ENCODE measurements around the gene MORN1. TPM values are rescaled to one million over a fixed set of nuclear protein-coding genes. Genes with fewer than 3 reads are reported as not detected.

The MORN1 gene
- total and polyA plus RNA-seq, 12 donors, result 1.2 to 7.6 (median 5.2) TPM

DNA sequence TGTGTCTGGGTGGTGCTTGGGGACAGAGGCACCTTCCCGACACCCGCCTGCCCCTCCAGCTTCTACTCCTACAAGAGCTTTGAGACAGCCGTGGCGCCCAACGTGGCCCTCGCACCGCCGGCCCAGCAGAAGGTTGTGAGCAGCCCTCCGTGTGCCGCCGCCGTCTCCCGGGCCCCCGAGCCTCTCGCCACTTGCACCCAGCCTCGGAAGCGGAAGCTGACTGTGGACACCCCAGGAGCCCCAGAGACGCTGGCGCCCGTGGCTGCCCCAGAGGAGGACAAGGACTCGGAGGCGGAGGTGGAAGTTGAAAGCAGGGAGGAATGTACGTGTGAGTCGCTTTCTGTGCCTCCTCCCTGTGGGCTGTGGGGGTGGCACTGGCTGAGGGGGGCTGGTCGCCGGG is 87.6 kb downstream of the MORN1 start:
- Histone ChIP-seq H3K4me3 (no peak overlapping the region), H3K27ac (no peak overlapping the region), H3K4me1 (peaks cover 24 to 57% (median 46%) of the 10 kb centered on the region in 9 donors), H3K36me3 (peaks cover 4 to 63% (median 49%) of the 10 kb centered on the region in 9 donors), H3K27me3 (no peaks in the 10 kb centered on the region), H3K9me3 (no peaks in the 10 kb centered on the region)
- no peak for DNase-seq
- intact Hi-C loops (cut with DNase I), result loop anchor here in 2 of 10 donors (5.0 to 10.0 kb wide), 2 partner anchors 69 to 71 kb away; no protein-coding TSS in a partner anchor
- TF ChIP-seq, protein P1, sequence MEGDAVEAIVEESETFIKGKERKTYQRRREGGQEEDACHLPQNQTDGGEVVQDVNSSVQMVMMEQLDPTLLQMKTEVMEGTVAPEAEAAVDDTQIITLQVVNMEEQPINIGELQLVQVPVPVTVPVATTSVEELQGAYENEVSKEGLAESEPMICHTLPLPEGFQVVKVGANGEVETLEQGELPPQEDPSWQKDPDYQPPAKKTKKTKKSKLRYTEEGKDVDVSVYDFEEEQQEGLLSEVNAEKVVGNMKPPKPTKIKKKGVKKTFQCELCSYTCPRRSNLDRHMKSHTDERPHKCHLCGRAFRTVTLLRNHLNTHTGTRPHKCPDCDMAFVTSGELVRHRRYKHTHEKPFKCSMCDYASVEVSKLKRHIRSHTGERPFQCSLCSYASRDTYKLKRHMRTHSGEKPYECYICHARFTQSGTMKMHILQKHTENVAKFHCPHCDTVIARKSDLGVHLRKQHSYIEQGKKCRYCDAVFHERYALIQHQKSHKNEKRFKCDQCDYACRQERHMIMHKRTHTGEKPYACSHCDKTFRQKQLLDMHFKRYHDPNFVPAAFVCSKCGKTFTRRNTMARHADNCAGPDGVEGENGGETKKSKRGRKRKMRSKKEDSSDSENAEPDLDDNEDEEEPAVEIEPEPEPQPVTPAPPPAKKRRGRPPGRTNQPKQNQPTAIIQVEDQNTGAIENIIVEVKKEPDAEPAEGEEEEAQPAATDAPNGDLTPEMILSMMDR (IDR thresholded peaks at IDR 0.05), result no peak
- ATAC-seq, result no peak
- WGBS, 2 donors, result 93% methylated on average over 26 of the region's 26 CpGs

DNA sequence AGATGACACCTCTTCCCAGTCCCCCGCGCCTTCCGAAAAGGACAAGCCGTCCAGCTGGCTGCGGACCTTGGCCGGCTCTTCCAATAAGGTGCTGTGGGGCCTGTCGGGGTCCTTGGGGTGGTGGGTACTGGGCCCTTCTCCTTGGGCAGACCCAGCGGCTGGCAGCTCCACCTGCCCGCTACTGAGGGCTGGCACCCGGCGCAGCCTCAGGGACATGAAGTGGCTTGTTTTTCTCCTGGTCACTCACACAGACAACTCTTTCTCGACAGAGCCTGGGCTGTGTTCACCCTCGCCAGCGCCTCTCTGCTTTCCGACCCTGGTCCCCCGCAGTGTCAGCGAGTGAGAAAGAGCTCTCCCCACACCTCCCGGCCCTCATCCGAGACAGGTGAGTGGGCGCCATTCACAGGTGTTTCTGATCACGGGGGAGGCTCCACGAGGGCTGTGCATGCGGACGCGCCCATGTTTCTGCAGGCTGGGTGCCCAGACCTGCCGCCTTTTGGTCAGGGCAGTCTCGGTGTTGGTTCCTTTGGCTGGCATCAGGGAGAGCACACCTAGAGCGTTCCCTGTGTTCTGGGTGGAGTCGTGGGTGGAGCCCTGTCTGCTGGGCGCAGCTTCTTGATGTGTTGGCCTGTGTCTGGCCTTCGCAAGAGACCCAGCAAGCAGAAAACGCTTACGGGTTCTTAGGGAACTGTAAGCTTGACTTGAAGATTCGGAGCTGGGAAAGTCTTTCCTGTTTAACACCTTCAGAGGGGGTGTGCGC is 88.2 kb downstream of the MORN1 start:
- peaks cover 24 to 63% (median 52%) of the 10 kb centered on the region in 9 donors for H3K4me1 ChIP-seq
- DNase-seq (no peak), ATAC-seq (no peak)
- H3K4me3 ChIP-seq, result no peak overlapping the region
- TF ChIP-seq, protein P1 (IDR thresholded peaks at IDR 0.05), result no peak
- H3K36me3 ChIP-seq, result peaks cover 4 to 57% (median 45%) of the 10 kb centered on the region in 9 donors
- WGBS, 2 donors, result 93 to 94% methylated on average over 35 of the region's 35 CpGs
- no peaks in the 10 kb centered on the region for H3K9me3 ChIP-seq
- H3K27me3 ChIP-seq, result no peaks in the 10 kb centered on the region
- intact Hi-C loops (cut with DNase I), result loop anchor here in 2 of 10 donors (5.0 to 10.0 kb wide), 2 partner anchors 68 to 71 kb away; no protein-coding TSS in a partner anchor
- H3K27ac ChIP-seq, result no peak overlapping the region

DNA sequence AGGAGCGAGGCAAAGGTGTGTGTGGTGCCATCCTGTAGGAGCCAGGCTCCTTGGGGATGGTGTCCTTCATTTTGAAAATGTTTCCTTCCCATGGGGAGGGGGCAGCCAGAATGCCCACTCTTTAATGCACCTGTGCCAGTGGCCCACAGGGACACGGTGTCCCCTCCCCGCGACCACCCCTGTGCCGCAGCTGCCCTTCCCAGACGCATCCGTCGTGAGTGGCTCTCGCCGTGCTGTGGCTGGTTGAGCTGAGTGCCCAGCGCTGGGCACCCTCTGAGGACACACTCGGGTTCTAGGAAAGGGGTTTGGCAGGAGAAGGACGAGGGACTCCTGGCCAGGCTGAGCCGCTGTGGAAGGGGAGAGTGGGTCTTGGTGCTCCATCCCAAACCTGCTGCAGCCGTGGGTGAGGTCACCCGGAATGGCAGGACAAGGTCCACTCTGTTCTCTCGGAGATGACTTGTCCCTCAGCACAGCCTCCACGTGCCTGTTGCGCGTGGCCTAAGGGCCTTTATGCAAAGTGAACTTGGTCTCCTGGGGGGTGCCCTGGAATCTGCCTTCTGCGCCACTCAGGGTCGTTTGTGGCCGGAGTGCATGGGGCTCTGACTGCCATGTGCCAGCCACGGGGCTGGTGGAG is 88.9 kb downstream of the MORN1 start:
- WGBS, 2 donors, result 88 to 89% methylated on average over 24 of the region's 24 CpGs
- peaks cover 24 to 71% (median 54%) of the 10 kb centered on the region in 9 donors for H3K4me1 ChIP-seq
- TF ChIP-seq, protein P1 (IDR thresholded peaks at IDR 0.05), result no peak
- intact Hi-C loops (cut with DNase I), result loop anchor here in 2 of 10 donors (5.0 to 10.0 kb wide), 2 partner anchors 68 to 70 kb away; no protein-coding TSS in a partner anchor
- no peak overlapping the region for H3K4me3 ChIP-seq
- H3K27me3 ChIP-seq, result no peaks in the 10 kb centered on the region
- H3K27ac ChIP-seq, result peak overlapping the region in 3 of 10 donors; percentile 90 to 97 (median 94)
- peaks cover 4 to 56% (median 37%) of the 10 kb centered on the region in 9 donors for H3K36me3 ChIP-seq
- DNase-seq (no peak), ATAC-seq (no peak)
- H3K9me3 ChIP-seq, result no peaks in the 10 kb centered on the region

DNA sequence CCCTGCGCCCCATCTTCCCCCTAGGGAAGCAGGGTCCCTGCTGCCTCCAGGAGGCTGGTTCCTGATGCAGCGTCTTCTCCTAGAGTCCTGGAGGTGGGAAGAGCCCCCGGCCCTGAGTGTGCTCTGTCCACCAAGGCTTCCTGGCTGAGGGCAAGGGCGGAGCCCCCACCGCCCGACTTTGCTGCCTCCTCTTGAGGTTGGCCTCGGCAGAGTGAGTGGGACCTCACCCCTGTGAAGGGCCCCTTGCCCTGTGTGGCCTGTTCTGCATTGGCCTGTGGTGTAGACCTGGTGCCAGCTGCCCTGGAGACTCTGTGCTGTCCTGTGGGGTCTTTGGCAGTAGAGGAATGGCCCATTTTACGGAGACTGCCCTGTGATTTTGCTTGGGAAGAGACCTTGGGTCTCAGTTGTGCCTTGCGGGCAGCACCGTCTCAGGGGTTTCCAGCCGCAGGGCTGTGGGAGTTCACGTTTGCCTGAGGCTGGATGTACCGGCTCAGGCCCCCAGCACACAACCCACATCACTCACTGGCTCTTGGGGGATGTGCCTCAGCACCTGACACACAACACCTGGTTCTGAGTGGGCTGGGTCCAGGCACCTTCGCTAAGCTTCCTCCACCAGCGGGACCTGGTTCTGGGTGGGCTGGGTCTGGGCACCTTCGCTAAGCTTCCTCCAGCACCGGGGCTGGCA is 89.6 kb downstream of the MORN1 start:
- no peak for DNase-seq

More for the DNA sequence above, 89.6 kb downstream of the MORN1 start:
- Histone ChIP-seq H3K4me3 (peak overlapping the region in 4 of 10 donors; percentile 42 to 49 (median 45)), H3K27me3 (no peaks in the 10 kb centered on the region), H3K27ac (peak overlapping the region; percentile 28 to 97 (median 88)), H3K4me1 (peaks cover 24 to 78% (median 56%) of the 10 kb centered on the region in 9 donors), H3K36me3 (peaks cover 0 to 55% (median 30%) of the 10 kb centered on the region in 9 donors), H3K9me3 (no peaks in the 10 kb centered on the region)
- TF ChIP-seq, protein P1 (IDR thresholded peaks at IDR 0.05), result no peak
- intact Hi-C loops (cut with DNase I), result loop anchor here in 2 of 10 donors (5.0 to 10.0 kb wide), 2 partner anchors 67 to 69 kb away; no protein-coding TSS in a partner anchor
- WGBS, 2 donors, result 83 to 84% methylated on average over 17 of the region's 17 CpGs
- no peak for ATAC-seq
